ENCODE data around the gene OR2T34. TPM values are rescaled to one million over a fixed set of nuclear protein-coding genes. Genes with fewer than 3 reads are reported as not detected.

Gene OR2T34
- total RNA-seq, 1 donor from 2014 or later = not detected

Other genes starting within 250 kb of the OR2T34 start
- not detected for gene OR14C36, start 226.0 kb downstream of the OR2T34 start, total RNA-seq
- not detected for gene OR2T4, start 213.1 kb downstream of the OR2T34 start, total RNA-seq
- not detected for gene OR2T6, start 199.0 kb downstream of the OR2T34 start, total RNA-seq
- gene OR2T1, start 171.7 kb downstream of the OR2T34 start, total RNA-seq = not detected
- gene OR2T2, start 129.1 kb downstream of the OR2T34 start, total RNA-seq = not detected
- not detected for gene OR2T3, start 101.4 kb downstream of the OR2T34 start, total RNA-seq
- not detected for gene OR2T5, start 86.2 kb downstream of the OR2T34 start, total RNA-seq
- not detected for gene OR2G6, start 66.7 kb downstream of the OR2T34 start, total RNA-seq
- not detected for gene OR2T29, start 12.0 kb downstream of the OR2T34 start, total RNA-seq
- not detected for gene OR2T10, start 22.9 kb upstream of the OR2T34 start, total RNA-seq
- gene OR2T11, start 60.3 kb upstream of the OR2T34 start, total RNA-seq = not detected
- not detected for gene OR2T35, start 70.5 kb upstream of the OR2T34 start, total RNA-seq
- gene OR2T27, start 80.8 kb upstream of the OR2T34 start, total RNA-seq = not detected
- not detected for gene OR14I1, start 128.0 kb upstream of the OR2T34 start, total RNA-seq
- gene LYPD8, start 181.0 kb upstream of the OR2T34 start, total RNA-seq = not detected